ENCODE data around the gene SH3D19.
"Not testable (repeated sequence)": the region's sequence is repeated elsewhere in the genome, so short reads cannot be mapped to it uniquely, and the experiment has no call there.

Gene SH3D19

GRCh38 chr4:151267104-151267503, 58.3 kb downstream of the SH3D19 start:
- no peak for DNase-seq

GRCh38 chr4:151266497-151266896, 58.9 kb downstream of the SH3D19 start:
- DNase-seq = no peak

DNA sequence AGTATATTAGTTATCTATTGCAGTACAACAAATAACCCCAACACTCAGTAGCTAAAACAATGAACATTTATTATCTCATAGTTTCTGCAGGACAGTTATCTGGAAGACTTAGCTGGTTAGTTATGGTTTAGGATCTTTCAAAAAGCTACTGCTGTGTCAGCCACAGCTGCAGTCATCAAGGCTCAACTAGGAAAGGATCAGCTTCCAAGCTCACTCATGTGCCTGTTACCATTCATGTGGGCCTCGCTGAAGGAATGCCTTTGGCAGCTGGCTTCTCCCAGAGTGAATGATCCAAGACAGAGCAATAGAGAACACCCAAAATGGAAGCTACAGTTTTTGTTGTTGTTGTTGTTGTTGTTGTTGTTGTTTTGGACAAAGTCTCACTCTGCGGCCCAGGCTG, 62.0 kb downstream of the SH3D19 start:
- no peak for DNase-seq

DNA sequence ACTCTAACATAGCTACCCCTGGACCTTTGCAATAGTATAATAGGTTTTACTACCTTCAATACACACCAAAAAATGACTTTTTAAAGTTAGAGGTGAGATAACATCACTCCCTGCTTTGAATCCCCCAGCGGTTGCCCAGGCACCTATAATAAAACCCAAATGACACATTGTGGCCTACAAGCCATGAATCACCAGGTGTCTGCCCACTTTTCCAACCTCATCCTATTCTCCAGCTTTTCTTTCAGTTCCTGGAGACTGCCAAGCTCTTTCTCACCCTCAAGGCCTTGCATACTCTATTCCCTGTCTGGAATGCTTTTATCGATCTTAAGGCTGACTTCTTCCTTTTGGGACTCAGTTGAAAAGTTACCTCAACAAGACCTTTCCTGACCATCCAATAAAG, 64.9 kb downstream of the SH3D19 start:
- no peak for DNase-seq

DNA sequence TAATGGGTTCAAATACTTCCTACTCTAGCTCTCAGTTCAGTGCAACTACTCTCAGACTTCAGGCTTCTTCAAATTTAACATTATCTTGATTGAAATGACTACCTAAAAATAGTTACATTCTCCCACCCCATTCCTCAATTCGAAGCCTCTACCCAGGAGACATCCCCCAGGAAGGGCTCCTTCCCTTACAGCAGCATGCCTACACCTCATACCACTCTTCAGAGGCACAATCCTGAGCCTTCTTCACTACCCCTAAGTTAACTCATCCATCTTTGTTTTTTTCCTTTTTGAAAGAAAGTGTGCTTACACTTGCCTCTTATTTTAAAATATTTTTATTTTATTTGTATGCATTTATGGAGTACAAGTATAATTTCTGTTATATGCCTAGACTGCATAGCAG, 65.7 kb downstream of the SH3D19 start:
- DNase-seq = no peak

DNA sequence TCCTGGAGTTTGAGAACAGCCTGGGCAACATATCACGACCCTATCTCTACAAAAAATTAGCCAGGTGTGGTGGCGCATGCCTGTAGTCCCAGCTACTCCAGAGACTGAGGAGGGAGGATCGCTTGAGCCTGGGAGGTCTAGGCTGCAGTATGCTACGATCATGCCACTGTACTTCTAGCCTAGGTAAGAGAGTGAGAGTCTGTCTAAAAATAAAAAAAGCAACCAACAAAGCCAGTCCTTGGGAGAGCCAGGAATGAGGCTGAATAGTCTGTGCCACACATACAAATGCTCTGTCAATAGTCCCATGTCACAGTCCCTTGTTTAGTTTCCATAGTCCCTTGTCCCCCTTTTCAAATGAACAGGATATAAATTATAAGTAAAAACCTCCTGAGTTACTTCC, 67.7 kb downstream of the SH3D19 start:
- no peak for DNase-seq

DNA sequence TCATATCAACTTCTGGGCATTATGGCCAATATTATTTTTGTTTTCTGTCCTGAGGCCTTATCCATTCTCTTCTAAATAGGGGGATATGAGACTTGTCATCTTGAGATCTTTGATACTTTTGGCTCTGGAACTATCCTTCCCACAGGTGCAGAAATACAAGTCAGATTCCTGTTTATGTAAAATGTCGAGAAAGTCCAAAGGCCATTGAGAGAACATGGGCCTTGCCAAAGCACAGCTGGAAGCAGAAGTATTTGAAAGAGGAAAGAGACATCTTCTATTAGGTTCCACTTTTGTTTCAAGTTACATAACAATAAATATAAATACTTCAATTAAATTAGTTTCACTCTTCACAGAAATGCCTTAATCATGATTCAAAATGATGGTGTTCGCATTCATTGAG, 69.3 kb downstream of the SH3D19 start:
- no peak for DNase-seq

GRCh38 chr4:151255680-151256079, 69.7 kb downstream of the SH3D19 start:
- not testable (repeated sequence) for DNase-seq

DNA sequence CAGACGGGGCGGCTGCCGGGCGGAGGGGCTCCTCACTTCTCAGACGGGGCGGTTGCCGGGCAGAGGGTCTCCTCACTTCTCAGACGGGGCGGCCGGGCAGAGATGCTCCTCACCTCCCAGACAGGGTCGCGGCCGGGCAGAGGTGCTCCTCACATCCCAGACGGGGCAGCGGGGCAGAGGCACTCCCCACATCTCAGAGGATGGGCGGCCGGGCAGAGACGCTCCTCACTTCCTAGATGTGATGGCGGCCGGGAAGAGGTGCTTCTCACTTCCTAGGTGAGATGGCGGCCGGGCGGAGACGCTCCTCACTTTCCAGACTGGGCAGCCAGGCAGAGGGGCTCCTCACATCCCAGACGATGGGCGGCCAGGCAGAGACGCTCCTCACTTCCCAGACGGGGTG, 70.2 kb downstream of the SH3D19 start:
- not testable (repeated sequence) for DNase-seq

DNA sequence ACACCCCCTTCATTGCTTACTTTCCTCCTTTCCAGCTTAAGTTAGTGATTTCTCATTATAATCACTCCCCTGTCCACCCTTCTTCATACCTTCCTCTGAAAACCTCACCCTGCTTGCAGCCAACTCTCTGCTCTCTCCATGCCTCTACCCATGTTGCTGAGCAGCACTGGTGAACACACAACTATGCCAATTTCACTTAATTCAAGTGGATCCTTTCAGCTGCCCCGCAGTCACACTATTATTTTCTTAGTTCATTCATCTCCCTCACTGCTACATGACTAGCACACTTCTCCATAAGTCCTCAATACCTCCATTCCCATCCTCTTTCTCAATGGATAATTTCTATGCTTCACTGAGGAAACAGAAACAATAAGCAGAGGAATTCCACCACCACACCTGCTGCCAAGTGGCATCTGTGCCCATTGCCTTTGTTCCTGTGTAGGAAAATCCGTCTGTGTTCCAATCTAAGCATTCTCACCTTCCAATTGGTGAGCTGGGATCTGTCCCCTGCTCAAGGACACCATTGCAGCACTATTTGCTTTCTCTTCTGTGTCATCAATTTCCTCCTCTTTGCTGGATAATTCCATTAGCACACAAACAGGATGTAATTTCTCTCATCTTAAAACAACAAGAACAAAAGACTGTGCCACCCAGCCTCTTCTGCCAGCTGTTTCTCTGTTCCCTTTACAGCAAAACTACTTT, 73.7 kb downstream of the SH3D19 start:
- no peak for DNase-seq

DNA sequence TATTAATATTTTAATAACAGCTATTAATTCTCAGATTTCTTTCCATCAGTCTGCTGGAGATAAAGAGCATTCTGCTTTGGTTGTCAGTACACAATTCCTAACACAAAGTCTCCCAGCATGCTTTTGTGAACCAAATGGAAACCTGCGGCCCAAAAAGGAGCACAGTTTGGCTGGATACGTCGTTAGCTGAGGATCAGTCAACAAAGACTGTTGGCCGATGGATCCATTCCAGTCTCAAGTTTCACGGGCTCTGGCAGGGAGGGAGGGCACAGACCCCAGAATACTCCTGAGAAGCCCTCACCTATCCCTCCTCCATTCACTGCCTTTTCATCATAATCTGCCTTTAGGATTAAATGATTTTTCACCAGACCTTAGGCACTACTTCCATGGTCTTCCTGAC, 74.7 kb downstream of the SH3D19 start:
- no peak for DNase-seq

GRCh38 chr4:151248519-151248918, 76.9 kb downstream of the SH3D19 start:
- DNase-seq = no peak

DNA sequence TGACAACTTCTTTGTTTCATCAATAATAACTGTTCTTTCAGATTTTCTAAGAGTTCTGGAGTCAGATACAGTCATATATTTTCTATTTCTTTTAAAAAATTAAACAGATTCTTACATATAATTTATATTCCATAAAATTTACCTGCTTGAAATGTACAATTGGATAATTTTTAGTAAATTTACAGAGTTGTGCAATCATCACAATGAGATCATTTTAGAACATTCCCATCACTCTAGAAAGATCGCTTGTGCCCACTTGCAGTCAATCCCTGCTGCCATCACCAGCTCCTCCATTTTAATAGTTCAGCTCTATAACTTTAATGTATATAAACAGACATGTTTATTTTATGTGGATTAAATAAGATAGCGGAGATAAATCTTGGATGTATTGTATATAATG, 78.0 kb downstream of the SH3D19 start:
- DNase-seq = no peak

- DNase-seq = no peak
These were observed 78.7 kb downstream of the SH3D19 start for GRCh38 chr4:151246742-151247141.

DNA sequence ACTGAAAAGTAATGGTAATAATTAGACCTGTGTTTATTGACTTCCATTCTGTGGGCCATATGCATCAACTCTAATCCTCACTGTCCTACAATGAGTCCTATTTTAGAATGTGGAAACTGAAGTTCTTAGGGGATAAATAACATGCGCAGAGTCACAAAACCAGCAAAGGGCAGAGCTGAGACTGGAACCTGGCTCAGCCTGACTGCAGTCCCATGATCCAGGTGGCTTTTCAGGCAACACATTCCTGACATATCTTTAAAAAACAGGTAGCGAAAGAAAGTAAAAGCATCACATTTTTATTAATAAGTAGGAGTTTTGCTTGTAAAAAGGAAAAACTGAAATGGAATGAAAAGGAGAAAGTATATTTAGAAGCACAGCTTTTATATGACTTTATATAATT, 83.1 kb downstream of the SH3D19 start:
- no peak for DNase-seq

GRCh38 chr4:151239608-151240007, 85.8 kb downstream of the SH3D19 start:
- DNase-seq = no peak

GRCh38 chr4:151238477-151238876, 86.9 kb downstream of the SH3D19 start:
- DNase-seq = no peak

- DNase-seq = no peak
These were observed 89.4 kb downstream of the SH3D19 start for GRCh38 chr4:151236036-151236435.

DNA sequence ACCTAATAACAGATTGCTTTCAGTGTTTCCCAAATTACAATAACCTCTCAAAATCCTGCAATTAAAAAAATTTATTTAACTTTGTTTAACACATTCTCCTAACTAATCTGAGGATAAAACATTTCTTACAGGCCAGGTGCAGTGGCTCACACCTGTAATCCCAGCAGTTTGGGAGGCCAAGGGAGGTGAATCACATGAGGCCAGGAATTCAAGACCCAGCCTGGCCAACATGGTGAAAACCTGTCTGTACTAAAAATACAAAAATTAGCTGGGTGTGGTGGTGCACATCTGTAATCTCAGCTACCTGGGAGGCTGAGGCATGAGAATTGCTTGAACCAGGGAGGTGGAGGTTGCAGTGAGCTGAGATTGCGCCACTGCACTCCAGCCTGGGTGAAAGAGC, 90.0 kb downstream of the SH3D19 start:
- not testable (repeated sequence) for DNase-seq

DNA sequence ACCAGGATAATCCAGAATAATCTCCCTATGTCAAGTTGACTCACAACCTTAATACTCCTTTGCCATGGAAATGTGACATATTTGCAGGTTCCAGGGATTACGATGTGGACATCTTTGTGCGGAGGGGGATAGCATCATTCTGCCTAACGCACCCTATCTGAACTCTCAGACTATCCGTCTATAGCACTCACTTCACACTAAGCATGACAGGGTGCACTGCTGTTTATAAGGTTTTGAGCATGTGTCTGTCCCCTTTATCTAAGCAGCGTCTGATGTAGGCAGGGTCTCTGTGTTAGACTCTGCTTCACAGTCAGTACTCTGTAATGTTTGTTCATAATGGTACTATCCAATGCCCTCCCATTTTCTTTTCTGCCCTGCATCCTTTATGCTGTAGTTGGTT, 91.8 kb downstream of the SH3D19 start:
- DNase-seq = no peak

- DNase-seq = no peak
These were observed 93.3 kb downstream of the SH3D19 start for GRCh38 chr4:151231915-151232595.

DNA sequence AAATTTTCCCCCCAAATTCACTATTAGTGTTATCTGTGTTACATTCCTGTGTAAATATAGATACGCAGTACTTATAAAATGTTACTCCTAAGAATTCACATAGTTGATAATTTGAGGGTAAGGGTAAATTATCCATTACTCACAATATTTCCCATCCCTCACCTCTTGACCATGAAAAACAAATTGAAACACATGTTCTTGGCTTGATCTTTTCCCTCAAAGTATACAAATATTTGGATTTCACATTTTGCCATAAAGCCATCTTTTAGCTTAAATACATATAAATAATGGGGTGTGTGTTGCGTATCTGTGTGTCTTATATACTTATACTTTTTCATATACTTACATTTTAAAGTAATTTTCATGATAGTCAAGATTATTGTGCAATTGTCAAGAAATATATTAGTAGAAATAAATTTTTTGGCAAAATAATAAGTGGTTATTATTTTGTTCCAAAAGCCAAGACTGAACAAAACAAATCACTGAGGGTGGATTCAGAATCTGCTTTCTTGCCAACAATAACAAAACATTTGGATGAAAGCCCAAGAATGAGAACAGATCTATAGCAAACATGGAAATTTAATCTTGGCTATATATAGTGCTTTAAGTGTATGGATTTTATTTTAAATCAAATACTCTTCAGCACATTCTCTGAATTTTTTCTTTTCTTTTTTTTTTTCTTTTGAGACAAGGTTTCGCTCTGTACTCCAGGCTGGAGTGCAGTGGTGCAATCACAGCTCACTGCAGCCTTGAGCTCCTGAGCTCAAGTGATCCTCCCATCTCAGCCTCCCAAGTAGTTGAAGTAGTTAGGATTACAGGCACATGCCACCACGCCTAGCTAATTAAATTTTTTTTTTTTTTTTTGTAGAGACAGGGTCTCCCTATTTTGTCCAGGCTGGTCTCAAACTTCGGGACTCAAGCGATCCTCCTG, 97.0 kb downstream of the SH3D19 start:
- no peak for DNase-seq

DNA sequence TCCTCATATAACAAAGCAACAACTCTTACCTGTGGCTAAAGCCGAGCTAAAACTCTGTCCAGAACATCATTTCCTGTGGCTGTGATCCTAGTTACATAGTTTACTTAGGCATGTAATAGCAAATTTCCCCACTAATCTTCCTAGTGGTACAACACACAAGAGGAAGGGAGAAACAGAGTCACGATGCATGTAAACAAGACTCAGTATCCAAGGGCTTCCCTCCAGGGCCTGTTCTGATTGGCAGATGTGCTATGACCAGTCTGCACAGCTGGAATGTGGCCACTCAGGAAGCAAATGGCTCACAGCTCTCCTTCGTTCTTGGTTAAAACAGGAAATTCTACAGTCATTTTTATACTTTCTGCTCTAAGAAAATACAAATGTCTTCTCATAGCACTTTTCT, 97.7 kb downstream of the SH3D19 start:
- no peak for DNase-seq

GRCh38 chr4:151227172-151227571, 98.2 kb downstream of the SH3D19 start:
- DNase-seq = no peak

All from NK-92 treated with Interleukin-12 subunit alpha and Interleukin-12 subunit beta, amount 100 ng/mL, for 24 hours (cell line).